Endothelial cell of umbilical vein (primary cell): Measurements from ENCODE around the gene LGALS7B.

Source experiments
- CTCF ChIP-seq, 2 donors: IDR thresholded peaks; 1 replicate in 1 of 2; 2 replicates in 1 of 2; pipeline ENCODE4 v1.5.1; 2011; ENCODE audit warnings: low read length in 2 of 2, mild to moderate bottlenecking in 2 of 2, moderate library complexity in 2 of 2, control low read depth in 1 of 2, inconsistent platforms in 1 of 2, low read depth in 1 of 2; ENCODE audit not compliant: insufficient read depth in 1 of 2; ENCODE audit errors: extremely low read depth in 1 of 2
- EZH2 ChIP-seq: IDR thresholded peaks from 2 replicates; pipeline ENCODE4 v1.6.1; 2012; ENCODE audit warnings: borderline replicate concordance, low read depth, mild to moderate bottlenecking, moderate library complexity, low read length, inconsistent platforms; ENCODE audit not compliant: severe bottlenecking
- FOS ChIP-seq: IDR thresholded peaks from 2 replicates; pipeline ENCODE4 v1.6.1; 2011; ENCODE audit warnings: mild to moderate bottlenecking, low read length, moderate library complexity, borderline replicate concordance; ENCODE audit not compliant: insufficient read depth
- GATA2 ChIP-seq: IDR thresholded peaks from 2 replicates; pipeline ENCODE4 v1.7.0; 2011; ENCODE audit warnings: low read depth, mild to moderate bottlenecking, moderate library complexity, mixed read lengths, low read length; ENCODE audit not compliant: insufficient read length, insufficient read depth
- JUN ChIP-seq: IDR thresholded peaks from 2 replicates; pipeline ENCODE4 v1.6.1; 2011; ENCODE audit warnings: borderline replicate concordance, low read depth; ENCODE audit not compliant: insufficient read length, insufficient read depth
- MAX ChIP-seq: IDR thresholded peaks from 2 replicates; pipeline ENCODE4 v1.6.1; 2011; ENCODE audit not compliant: insufficient read depth, insufficient read length
- MYC ChIP-seq: IDR thresholded peaks from one replicate; pipeline ENCODE4 v1.6.1; 2011; ENCODE audit warnings: mild to moderate bottlenecking, low read depth, low read length
- POLR2A ChIP-seq: IDR thresholded peaks from 2 replicates; pipeline ENCODE4 v1.6.1; 2012; ENCODE audit warnings: low read depth, mild to moderate bottlenecking, control low read depth, low read length
- POLR2AphosphoS5 ChIP-seq: IDR thresholded peaks from 2 replicates; pipeline ENCODE4 v1.6.1; 2012; ENCODE audit warnings: low read depth, mild to moderate bottlenecking, control low read depth, low read length, moderate library complexity; ENCODE audit not compliant: insufficient read depth

GRCh38 chr19:38793177-38793576 is 4.2 kb downstream of the LGALS7B start:
- TF ChIP-seq CTCF (IDR thresholded peaks at IDR 0.05; ENCODE audit: extremely low read depth in 1 of 2, insufficient read depth in 1 of 2, low read depth in 1 of 2, low read length in 2 of 2) (no peak), POLR2AphosphoS5 (no peak), POLR2A (no peak), EZH2 (no peak), MAX (no peak), JUN (no peak), GATA2 (no peak), FOS (peak; percentile 30), MYC (no peak)
